Peyer's patch (tissue), 4 donors: ENCODE measurements around the gene ITSN1. TPM values are rescaled to one million over a fixed set of nuclear protein-coding genes. Genes with fewer than 3 reads are reported as not detected.

Source experiments
- DNase-seq, 3 donors: peaks; one replicate each; pipeline ENCODE4 v3.0.0-alpha.2; 2017 to 2019
- H3K27ac ChIP-seq, 4 donors: fragments of 200-600 bp; sonication (generic); one replicate each; pipeline ENCODE4 v1.5.1; 2016 to 2019
- H3K27me3 ChIP-seq, 2 donors: fragments of 200-600 bp; sonication (generic); one replicate each; pipeline ENCODE4 v1.5.1; 2019
- H3K36me3 ChIP-seq, 3 donors: fragments of 200-600 bp; sonication (generic); one replicate each; pipeline ENCODE4 v1.5.1; 2016 to 2019
- H3K4me1 ChIP-seq, 4 donors: fragments of 200-600 bp; sonication (generic); one replicate each; pipeline ENCODE4 v1.5.1; 2016 to 2019
- H3K4me3 ChIP-seq, 4 donors: fragments of 200-600 bp; sonication (generic); 1 replicate in 3 of 4; 2 replicates in 1 of 4; pipeline ENCODE4 v1.5.1; 2016 to 2019; ENCODE audit warnings: mild to moderate bottlenecking in 1 of 4
- H3K9me3 ChIP-seq, 4 donors: fragments of 200-600 bp; sonication (generic); one replicate each; pipeline ENCODE4 v1.5.1; 2016 to 2019; ENCODE audit warnings: mild to moderate bottlenecking in 1 of 4
- POLR2A ChIP-seq, 2 donors: fragments of 450-650 bp; IDR thresholded peaks; one replicate each; pipeline ENCODE4 v1.5.1; 2017; ENCODE audit warnings: antibody characterized with exemption in 2 of 2, mild to moderate bottlenecking in 2 of 2, moderate library complexity in 2 of 2
- total RNA-seq, 4 donors: library from RNA; depleted of rRNA; stranded (reverse); fragments of >200 nt; gene quantifications; one replicate each; pipeline ENCODE4 v1.1.0, GENCODE V29; 2016
- TF ChIP-seq, protein P1 (sequence below), 6 experiments: fragments of 450-650 bp in 4 of 6; fragments of 200-600 bp in 2 of 6; sonication (generic) in 1 of 6; IDR thresholded peaks; one replicate each; pipeline ENCODE4 v1.5.1; 2017 to 2019; ENCODE audit warnings: antibody characterized with exemption in 6 of 6, mild to moderate bottlenecking in 3 of 6, moderate library complexity in 1 of 6

The ITSN1 gene
- total RNA-seq, 4 donors from 2014 or later = 41.0 to 56.9 (median 49.5) TPM

- Histone ChIP-seq H3K27me3 (no peaks in the 10 kb centered on the region), H3K27ac (no peak overlapping the region), H3K36me3 (no peaks in the 10 kb centered on the region), H3K9me3 (no peaks in the 10 kb centered on the region), H3K4me1 (no peaks in the 10 kb centered on the region), H3K4me3 (no peak overlapping the region)
- DNase-seq = no peak
- TF ChIP-seq, protein P1, sequence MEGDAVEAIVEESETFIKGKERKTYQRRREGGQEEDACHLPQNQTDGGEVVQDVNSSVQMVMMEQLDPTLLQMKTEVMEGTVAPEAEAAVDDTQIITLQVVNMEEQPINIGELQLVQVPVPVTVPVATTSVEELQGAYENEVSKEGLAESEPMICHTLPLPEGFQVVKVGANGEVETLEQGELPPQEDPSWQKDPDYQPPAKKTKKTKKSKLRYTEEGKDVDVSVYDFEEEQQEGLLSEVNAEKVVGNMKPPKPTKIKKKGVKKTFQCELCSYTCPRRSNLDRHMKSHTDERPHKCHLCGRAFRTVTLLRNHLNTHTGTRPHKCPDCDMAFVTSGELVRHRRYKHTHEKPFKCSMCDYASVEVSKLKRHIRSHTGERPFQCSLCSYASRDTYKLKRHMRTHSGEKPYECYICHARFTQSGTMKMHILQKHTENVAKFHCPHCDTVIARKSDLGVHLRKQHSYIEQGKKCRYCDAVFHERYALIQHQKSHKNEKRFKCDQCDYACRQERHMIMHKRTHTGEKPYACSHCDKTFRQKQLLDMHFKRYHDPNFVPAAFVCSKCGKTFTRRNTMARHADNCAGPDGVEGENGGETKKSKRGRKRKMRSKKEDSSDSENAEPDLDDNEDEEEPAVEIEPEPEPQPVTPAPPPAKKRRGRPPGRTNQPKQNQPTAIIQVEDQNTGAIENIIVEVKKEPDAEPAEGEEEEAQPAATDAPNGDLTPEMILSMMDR (IDR thresholded peaks at IDR 0.05) = no peak
- no peak for TF ChIP-seq POLR2A (IDR thresholded peaks at IDR 0.05)
These were observed 35.1 kb downstream of the ITSN1 start for GRCh38 chr21:33677450-33677849.

DNA sequence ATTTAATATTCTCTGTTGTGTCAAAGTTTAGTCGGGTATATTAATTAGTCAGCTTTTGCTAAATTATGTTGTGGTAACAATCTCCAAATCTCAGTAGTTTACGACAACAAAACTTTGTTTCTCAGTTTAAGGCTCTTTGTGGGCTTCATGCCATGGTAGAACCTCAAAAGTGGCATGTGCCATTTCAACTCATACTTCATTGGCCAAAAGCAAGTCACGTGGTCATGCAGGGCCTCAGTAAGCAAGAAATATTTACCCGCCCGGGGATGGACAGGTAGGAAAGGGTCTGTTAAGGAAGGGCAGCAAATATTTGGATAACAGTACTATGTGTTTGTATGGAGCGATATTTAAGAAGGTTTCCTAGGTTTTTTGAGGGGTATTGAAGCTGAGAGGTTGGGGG is 38.6 kb downstream of the ITSN1 start:
- H3K9me3 ChIP-seq = no peaks in the 10 kb centered on the region
- no peaks in the 10 kb centered on the region for H3K27me3 ChIP-seq
- DNase-seq = no peak
- TF ChIP-seq POLR2A (IDR thresholded peaks at IDR 0.05) = no peak
- TF ChIP-seq, protein P1 (IDR thresholded peaks at IDR 0.05) = no peak
- no peak overlapping the region for H3K27ac ChIP-seq
- H3K4me1 ChIP-seq = peaks cover 0 to 16% (median 0%) of the 10 kb centered on the region in 4 donors
- no peaks in the 10 kb centered on the region for H3K36me3 ChIP-seq
- no peak overlapping the region for H3K4me3 ChIP-seq

DNA sequence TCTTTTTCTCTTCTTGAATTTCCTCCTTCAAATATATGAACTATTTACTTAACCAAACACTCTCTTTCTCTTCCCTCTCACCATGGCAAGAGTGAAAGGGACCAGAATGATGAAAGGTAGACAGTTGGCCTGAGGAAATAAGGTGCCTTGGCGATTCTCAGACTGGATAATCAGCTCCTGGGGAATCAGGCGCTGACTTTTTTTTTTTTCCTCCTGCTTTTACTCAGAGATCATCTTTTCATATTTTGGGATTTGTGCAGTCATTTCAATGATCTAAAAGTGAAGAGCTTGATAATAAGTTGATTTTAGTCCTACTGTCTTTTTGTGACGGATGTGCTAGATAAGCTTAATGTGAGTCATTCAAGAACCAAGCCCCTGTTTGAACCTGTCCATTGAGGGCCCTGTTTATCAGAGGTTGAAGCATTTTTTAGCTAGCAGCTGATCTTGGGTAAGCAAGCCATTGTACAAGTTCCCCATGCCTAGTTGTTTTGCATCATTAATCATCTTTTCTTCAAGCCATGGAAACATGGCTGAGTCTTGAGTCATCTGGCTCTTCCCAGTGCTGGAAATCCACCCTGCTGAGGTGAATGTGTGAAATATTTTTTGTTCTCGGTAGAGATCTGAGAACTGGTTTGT is 40.8 kb downstream of the ITSN1 start:
- no peak for DNase-seq
- peaks cover 0 to 23% (median 0%) of the 10 kb centered on the region in 4 donors for H3K4me1 ChIP-seq
- no peak overlapping the region for H3K4me3 ChIP-seq
- no peaks in the 10 kb centered on the region for H3K27me3 ChIP-seq
- no peaks in the 10 kb centered on the region for H3K36me3 ChIP-seq
- H3K9me3 ChIP-seq = no peaks in the 10 kb centered on the region
- H3K27ac ChIP-seq = no peak overlapping the region
- TF ChIP-seq POLR2A (IDR thresholded peaks at IDR 0.05) = no peak
- TF ChIP-seq, protein P1 (IDR thresholded peaks at IDR 0.05) = no peak

- Histone ChIP-seq H3K27ac (no peak overlapping the region), H3K36me3 (no peaks in the 10 kb centered on the region), H3K9me3 (no peaks in the 10 kb centered on the region), H3K27me3 (no peaks in the 10 kb centered on the region), H3K4me3 (no peak overlapping the region), H3K4me1 (peaks cover 0 to 23% (median 0%) of the 10 kb centered on the region in 4 donors)
- DNase-seq = no peak
- no peak for TF ChIP-seq POLR2A (IDR thresholded peaks at IDR 0.05)
- TF ChIP-seq, protein P1 (IDR thresholded peaks at IDR 0.05) = no peak
These were observed 41.8 kb downstream of the ITSN1 start for GRCh38 chr21:33684068-33684467.

- Histone ChIP-seq H3K27me3 (no peaks in the 10 kb centered on the region), H3K4me1 (peaks cover 0 to 23% (median 0%) of the 10 kb centered on the region in 4 donors), H3K9me3 (no peaks in the 10 kb centered on the region), H3K27ac (no peak overlapping the region), H3K36me3 (no peaks in the 10 kb centered on the region), H3K4me3 (no peak overlapping the region)
- DNase-seq = no peak
- TF ChIP-seq POLR2A (IDR thresholded peaks at IDR 0.05) = no peak
- TF ChIP-seq, protein P1 (IDR thresholded peaks at IDR 0.05) = no peak
These were observed 42.7 kb downstream of the ITSN1 start for GRCh38 chr21:33684923-33685560.
